HUES48 (cell line): ENCODE measurements around the gene AFAP1.

ENCODE experiments used
- H3K27ac ChIP-seq: one replicate; pipeline ENCODE4 v1.7.0; 2013; ENCODE audit warnings: low read depth, low read length, inconsistent platforms
- H3K27me3 ChIP-seq: 2 replicates; pipeline ENCODE4 v1.6.1; 2013; ENCODE audit warnings: mild to moderate bottlenecking, low read length; ENCODE audit not compliant: control insufficient read depth, insufficient read depth
- H3K36me3 ChIP-seq: 2 replicates; pipeline ENCODE4 v1.6.1; 2013; ENCODE audit warnings: low read length; ENCODE audit not compliant: control insufficient read depth, insufficient read depth
- H3K4me1 ChIP-seq: 2 replicates; pipeline ENCODE4 v1.6.1; 2013; ENCODE audit warnings: mild to moderate bottlenecking, low read length; ENCODE audit not compliant: control insufficient read depth, insufficient read depth
- H3K4me3 ChIP-seq: 2 replicates; pipeline ENCODE4 v1.5.1; 2013; ENCODE audit warnings: mild to moderate bottlenecking, low read depth, low read length
- H3K9ac ChIP-seq: 2 replicates; pipeline ENCODE4 v1.6.1; 2013; ENCODE audit warnings: mild to moderate bottlenecking, low read depth, low read length, moderate library complexity
- H3K9me3 ChIP-seq: 2 replicates; pipeline ENCODE4 v1.6.1; 2013; ENCODE audit warnings: low read length; ENCODE audit not compliant: control insufficient read depth, insufficient read depth

The AFAP1 gene

GRCh38 chr4:7831858-7832730 lies 107.6 kb downstream of the AFAP1 start:
- no peaks in the 10 kb centered on the region for H3K27me3 ChIP-seq
- peaks cover 18% of the 10 kb centered on the region for H3K4me1 ChIP-seq
- no peaks in the 10 kb centered on the region for H3K9me3 ChIP-seq
- H3K27ac ChIP-seq = no peak overlapping the region
- H3K36me3 ChIP-seq = peaks cover 3% of the 10 kb centered on the region; the same call in 1 of the 2 replicates
- H3K9ac ChIP-seq = no peak overlapping the region
- H3K4me3 ChIP-seq = no peak overlapping the region

GRCh38 chr4:7831330-7831729 lies 108.3 kb downstream of the AFAP1 start:
- H3K27ac ChIP-seq = no peak overlapping the region
- no peak overlapping the region for H3K9ac ChIP-seq

GRCh38 chr4:7830747-7831146 lies 108.9 kb downstream of the AFAP1 start:
- peaks cover 31% of the 10 kb centered on the region for H3K4me1 ChIP-seq
- H3K27me3 ChIP-seq = no peaks in the 10 kb centered on the region
- no peak overlapping the region for H3K27ac ChIP-seq

More at GRCh38 chr4:7831330-7831729, 108.3 kb downstream of the AFAP1 start:
- Histone ChIP-seq H3K4me1 (peaks cover 26% of the 10 kb centered on the region), H3K9me3 (no peaks in the 10 kb centered on the region), H3K36me3 (peaks cover 3% of the 10 kb centered on the region; the same call in 1 of the 2 replicates), H3K27me3 (no peaks in the 10 kb centered on the region), H3K4me3 (no peak overlapping the region)

GRCh38 chr4:7829652-7830580 lies 109.7 kb downstream of the AFAP1 start:
- peaks cover 39% of the 10 kb centered on the region for H3K4me1 ChIP-seq
- H3K27me3 ChIP-seq = no peaks in the 10 kb centered on the region
- no peak overlapping the region for H3K27ac ChIP-seq
- H3K9ac ChIP-seq = no peak overlapping the region
- H3K36me3 ChIP-seq = peaks cover 3% of the 10 kb centered on the region; the same call in 1 of the 2 replicates
- no peaks in the 10 kb centered on the region for H3K9me3 ChIP-seq
- no peak overlapping the region for H3K4me3 ChIP-seq

More at GRCh38 chr4:7830747-7831146, 108.9 kb downstream of the AFAP1 start:
- no peak overlapping the region for H3K9ac ChIP-seq
- no peak overlapping the region for H3K4me3 ChIP-seq
- H3K9me3 ChIP-seq = no peaks in the 10 kb centered on the region
- peaks cover 3% of the 10 kb centered on the region; the same call in 1 of the 2 replicates for H3K36me3 ChIP-seq

- Histone ChIP-seq H3K9me3 (no peaks in the 10 kb centered on the region), H3K27ac (peak overlapping the region; percentile 76), H3K9ac (no peak overlapping the region), H3K4me1 (peaks cover 46% of the 10 kb centered on the region), H3K4me3 (no peak overlapping the region), H3K36me3 (peaks cover 3% of the 10 kb centered on the region; the same call in 1 of the 2 replicates), H3K27me3 (no peaks in the 10 kb centered on the region)
Measured at GRCh38 chr4:7828793-7829301, 110.8 kb downstream of the AFAP1 start.

- H3K9ac ChIP-seq = no peak overlapping the region
- H3K9me3 ChIP-seq = no peaks in the 10 kb centered on the region
- H3K27me3 ChIP-seq = no peaks in the 10 kb centered on the region
- peak overlapping the region; percentile 76 for H3K27ac ChIP-seq
- peaks cover 3% of the 10 kb centered on the region; the same call in 1 of the 2 replicates for H3K36me3 ChIP-seq
- H3K4me3 ChIP-seq = no peak overlapping the region
- H3K4me1 ChIP-seq = peaks cover 53% of the 10 kb centered on the region
Measured at GRCh38 chr4:7828011-7828720, 111.5 kb downstream of the AFAP1 start.

GRCh38 chr4:7827566-7827965 lies 112.1 kb downstream of the AFAP1 start:
- no peak overlapping the region for H3K9ac ChIP-seq

GRCh38 chr4:7826909-7827306 lies 112.8 kb downstream of the AFAP1 start:
- Histone ChIP-seq H3K27me3 (no peaks in the 10 kb centered on the region), H3K9ac (no peak overlapping the region), H3K27ac (no peak overlapping the region), H3K4me3 (no peak overlapping the region), H3K36me3 (peaks cover 3% of the 10 kb centered on the region; the same call in 1 of the 2 replicates), H3K4me1 (peaks cover 56% of the 10 kb centered on the region), H3K9me3 (no peaks in the 10 kb centered on the region)

More at GRCh38 chr4:7827566-7827965, 112.1 kb downstream of the AFAP1 start:
- Histone ChIP-seq H3K4me1 (peaks cover 53% of the 10 kb centered on the region), H3K9me3 (no peaks in the 10 kb centered on the region), H3K36me3 (peaks cover 3% of the 10 kb centered on the region; the same call in 1 of the 2 replicates), H3K27me3 (no peaks in the 10 kb centered on the region), H3K27ac (no peak overlapping the region), H3K4me3 (no peak overlapping the region)

- H3K27ac ChIP-seq = peak overlapping the region; percentile 50
- no peak overlapping the region for H3K9ac ChIP-seq
- no peak overlapping the region for H3K4me3 ChIP-seq
- H3K4me1 ChIP-seq = peaks cover 60% of the 10 kb centered on the region
- no peaks in the 10 kb centered on the region for H3K9me3 ChIP-seq
- H3K27me3 ChIP-seq = no peaks in the 10 kb centered on the region
- H3K36me3 ChIP-seq = peaks cover 3% of the 10 kb centered on the region; the same call in 1 of the 2 replicates
Measured at GRCh38 chr4:7826176-7826908, 113.3 kb downstream of the AFAP1 start.
